ENCODE data around the gene HELZ.

DNA sequence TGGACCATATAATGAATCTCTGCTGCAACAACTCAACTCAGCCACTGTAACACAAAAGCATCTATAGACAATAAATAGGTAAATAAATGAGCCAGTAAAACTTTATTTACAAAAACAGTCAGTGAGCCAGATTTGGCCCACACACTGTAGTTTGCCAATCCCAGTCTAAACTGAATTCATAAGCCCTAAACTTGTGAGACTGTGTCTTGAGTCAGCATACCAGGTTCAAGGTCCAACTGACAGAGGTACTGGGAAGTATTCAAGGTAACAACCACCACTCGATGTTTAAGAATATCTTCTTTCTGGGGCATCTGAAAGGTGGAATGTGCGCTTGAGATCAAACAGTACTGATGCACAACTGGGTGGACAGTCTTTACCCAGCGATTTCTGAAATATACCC is 94.2 kb downstream of the HELZ start:
- no peak for TF ChIP-seq CTCF (IDR thresholded peaks at IDR 0.05)
- no peak for TF ChIP-seq EZH2phosphoT487 (IDR thresholded peaks at IDR 0.05)
- TF ChIP-seq EZH2 (IDR thresholded peaks at IDR 0.05): no peak
